NB4 (cell line): Measurements from ENCODE around the gene CDH4.

Source experiments
- POLR2A ChIP-seq: IDR thresholded peaks from 2 replicates; pipeline ENCODE4 v1.6.1; 2011; ENCODE audit warnings: mild to moderate bottlenecking; ENCODE audit not compliant: insufficient read length; ENCODE audit errors: extremely low read depth
- TF ChIP-seq, protein P1 (sequence below): IDR thresholded peaks from one replicate; pipeline ENCODE4 v1.5.1; 2012; ENCODE audit warnings: low read depth, low read length
- TF ChIP-seq, protein P2 (sequence below): IDR thresholded peaks from 2 replicates; pipeline ENCODE4 v1.6.1; 2011; ENCODE audit warnings: low read depth, low read length

GRCh38 chr20:61333484-61334108, 81.5 kb downstream of the CDH4 start:
- TF ChIP-seq, protein P1, sequence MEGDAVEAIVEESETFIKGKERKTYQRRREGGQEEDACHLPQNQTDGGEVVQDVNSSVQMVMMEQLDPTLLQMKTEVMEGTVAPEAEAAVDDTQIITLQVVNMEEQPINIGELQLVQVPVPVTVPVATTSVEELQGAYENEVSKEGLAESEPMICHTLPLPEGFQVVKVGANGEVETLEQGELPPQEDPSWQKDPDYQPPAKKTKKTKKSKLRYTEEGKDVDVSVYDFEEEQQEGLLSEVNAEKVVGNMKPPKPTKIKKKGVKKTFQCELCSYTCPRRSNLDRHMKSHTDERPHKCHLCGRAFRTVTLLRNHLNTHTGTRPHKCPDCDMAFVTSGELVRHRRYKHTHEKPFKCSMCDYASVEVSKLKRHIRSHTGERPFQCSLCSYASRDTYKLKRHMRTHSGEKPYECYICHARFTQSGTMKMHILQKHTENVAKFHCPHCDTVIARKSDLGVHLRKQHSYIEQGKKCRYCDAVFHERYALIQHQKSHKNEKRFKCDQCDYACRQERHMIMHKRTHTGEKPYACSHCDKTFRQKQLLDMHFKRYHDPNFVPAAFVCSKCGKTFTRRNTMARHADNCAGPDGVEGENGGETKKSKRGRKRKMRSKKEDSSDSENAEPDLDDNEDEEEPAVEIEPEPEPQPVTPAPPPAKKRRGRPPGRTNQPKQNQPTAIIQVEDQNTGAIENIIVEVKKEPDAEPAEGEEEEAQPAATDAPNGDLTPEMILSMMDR: no peak
- TF ChIP-seq POLR2A: no peak
- TF ChIP-seq, protein P2, sequence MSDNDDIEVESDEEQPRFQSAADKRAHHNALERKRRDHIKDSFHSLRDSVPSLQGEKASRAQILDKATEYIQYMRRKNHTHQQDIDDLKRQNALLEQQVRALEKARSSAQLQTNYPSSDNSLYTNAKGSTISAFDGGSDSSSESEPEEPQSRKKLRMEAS: no peak
